Activated naive CD8-positive, alpha-beta T cell treated with anti-CD3 and anti-CD28 coated beads, Interleukin-2, amount 50 U/mL, for 24 hours (primary cell): ENCODE measurements around the gene IGFALS.

Experiments used
- ATAC-seq: fragments of 150-1000 bp; cut with Tn5 transposase; one replicate; pipeline ENCODE4 v1.10.0; 2021
- DNase-seq: peaks from one replicate; pipeline ENCODE4 v3.0.0; 2021
- H3K27ac Mint-ChIP-seq: one replicate; pipeline ENCODE4 v1.8.0; 2021; ENCODE audit warnings: mild to moderate bottlenecking, mixed read lengths
- H3K27me3 Mint-ChIP-seq: one replicate; pipeline ENCODE4 v1.8.0; 2021; ENCODE audit warnings: mixed read lengths
- H3K36me3 Mint-ChIP-seq: one replicate; pipeline ENCODE4 v1.8.0; 2021; ENCODE audit warnings: low read depth, mixed read lengths
- H3K4me1 Mint-ChIP-seq: one replicate; pipeline ENCODE4 v1.8.0; 2021; ENCODE audit warnings: mixed read lengths
- H3K4me3 Mint-ChIP-seq: one replicate; pipeline ENCODE4 v1.8.0; 2021; ENCODE audit warnings: mild to moderate bottlenecking, moderate library complexity, mixed read lengths
- H3K9me3 Mint-ChIP-seq: one replicate; pipeline ENCODE4 v1.8.0; 2021; ENCODE audit warnings: mixed read lengths

The IGFALS gene

GRCh38 chr16:1788095-1788707 is 5.3 kb downstream of the IGFALS start:
- Mint-ChIP-seq H3K36me3 (peaks cover 4% of the 10 kb centered on the region), H3K27ac (no peak overlapping the region), H3K27me3 (no peaks in the 10 kb centered on the region), H3K4me1 (peaks cover 14% of the 10 kb centered on the region), H3K4me3 (no peak overlapping the region), H3K9me3 (no peaks in the 10 kb centered on the region)
- ATAC-seq, result no peak
- no peak for DNase-seq

GRCh38 chr16:1787322-1788094 is 6.0 kb downstream of the IGFALS start:
- H3K9me3 Mint-ChIP-seq, result no peaks in the 10 kb centered on the region
- H3K4me1 Mint-ChIP-seq, result peaks cover 16% of the 10 kb centered on the region
- H3K36me3 Mint-ChIP-seq, result peaks cover 4% of the 10 kb centered on the region
- H3K27me3 Mint-ChIP-seq, result peaks cover 2% of the 10 kb centered on the region
- no peak for DNase-seq
- H3K4me3 Mint-ChIP-seq, result no peak overlapping the region
- no peak overlapping the region for H3K27ac Mint-ChIP-seq
- ATAC-seq, result no peak

GRCh38 chr16:1787056-1787321 is 6.5 kb downstream of the IGFALS start:
- Mint-ChIP-seq H3K9me3 (no peaks in the 10 kb centered on the region), H3K36me3 (peaks cover 4% of the 10 kb centered on the region), H3K27me3 (peaks cover 3% of the 10 kb centered on the region), H3K27ac (no peak overlapping the region), H3K4me1 (peaks cover 18% of the 10 kb centered on the region), H3K4me3 (no peak overlapping the region)
- no peak for DNase-seq
- no peak for ATAC-seq

- Mint-ChIP-seq H3K27me3 (peaks cover 3% of the 10 kb centered on the region), H3K36me3 (peaks cover 4% of the 10 kb centered on the region), H3K9me3 (no peaks in the 10 kb centered on the region), H3K27ac (no peak overlapping the region), H3K4me1 (peaks cover 22% of the 10 kb centered on the region), H3K4me3 (no peak overlapping the region)
- ATAC-seq, result no peak
- DNase-seq, result no peak
Observed at GRCh38 chr16:1786242-1787055, 7.1 kb downstream of the IGFALS start.

- Mint-ChIP-seq H3K4me1 (peaks cover 28% of the 10 kb centered on the region), H3K36me3 (peaks cover 4% of the 10 kb centered on the region), H3K9me3 (no peaks in the 10 kb centered on the region), H3K27ac (no peak overlapping the region), H3K4me3 (no peak overlapping the region), H3K27me3 (peaks cover 3% of the 10 kb centered on the region)
- DNase-seq, result no peak
- ATAC-seq, result no peak
Observed at GRCh38 chr16:1785846-1786170, 7.7 kb downstream of the IGFALS start.

- no peak overlapping the region for H3K27ac Mint-ChIP-seq
Observed at GRCh38 chr16:1784977-1785845, 8.3 kb downstream of the IGFALS start.

GRCh38 chr16:1782408-1783264 is 10.9 kb downstream of the IGFALS start, which contains the start of the genes NUBP2 and SPSB3:
Gene NUBP2, plus strand, starts transcription at chr16:1782960. Its CDS starts 61 bp downstream, at chr16:1783021.
Gene SPSB3, minus strand, starts transcription at chr16:1782571. Its CDS starts 1,088 bp downstream, at chr16:1781483.
- H3K27ac Mint-ChIP-seq, result peak within 1 kb of the TSS; percentile 87
- no peaks in the 10 kb centered on the region for H3K36me3 Mint-ChIP-seq
- peak within 1 kb of the TSS; percentile 94 for H3K4me3 Mint-ChIP-seq
- DNase-seq, result peak; percentile 98
- H3K27me3 Mint-ChIP-seq, result peaks cover 3% of the 10 kb centered on the region
- peaks cover 28% of the 10 kb centered on the region for H3K4me1 Mint-ChIP-seq
- peak; percentile 94 for ATAC-seq
- H3K9me3 Mint-ChIP-seq, result no peaks in the 10 kb centered on the region

More at GRCh38 chr16:1784977-1785845, 8.3 kb downstream of the IGFALS start:
- no peak for DNase-seq
- peak overlapping the region; percentile 36 for H3K4me3 Mint-ChIP-seq
- peaks cover 3% of the 10 kb centered on the region for H3K36me3 Mint-ChIP-seq
- H3K4me1 Mint-ChIP-seq, result peaks cover 28% of the 10 kb centered on the region
- H3K27me3 Mint-ChIP-seq, result peaks cover 3% of the 10 kb centered on the region
- H3K9me3 Mint-ChIP-seq, result no peaks in the 10 kb centered on the region
- no peak for ATAC-seq

- Mint-ChIP-seq H3K9me3 (no peaks in the 10 kb centered on the region), H3K27ac (peak overlapping the region; percentile 73), H3K27me3 (peaks cover 3% of the 10 kb centered on the region), H3K36me3 (no peaks in the 10 kb centered on the region), H3K4me1 (peaks cover 28% of the 10 kb centered on the region), H3K4me3 (peak overlapping the region; percentile 94)
- ATAC-seq (no peak), DNase-seq (peak; percentile 39)
Observed at GRCh38 chr16:1781758-1782407, 11.6 kb downstream of the IGFALS start.

GRCh38 chr16:1781254-1781653 is 12.3 kb downstream of the IGFALS start:
- Mint-ChIP-seq H3K27ac (no peak overlapping the region), H3K36me3 (no peaks in the 10 kb centered on the region), H3K4me3 (peak overlapping the region; percentile 79), H3K27me3 (peaks cover 3% of the 10 kb centered on the region), H3K4me1 (peaks cover 28% of the 10 kb centered on the region), H3K9me3 (no peaks in the 10 kb centered on the region)
- ATAC-seq, result no peak
- no peak for DNase-seq

GRCh38 chr16:1780677-1781072 is 12.8 kb downstream of the IGFALS start:
- Mint-ChIP-seq H3K4me3 (peak overlapping the region; percentile 79), H3K27me3 (peaks cover 3% of the 10 kb centered on the region), H3K27ac (no peak overlapping the region), H3K4me1 (peaks cover 28% of the 10 kb centered on the region), H3K36me3 (no peaks in the 10 kb centered on the region), H3K9me3 (no peaks in the 10 kb centered on the region)
- DNase-seq (no peak), ATAC-seq (no peak)

GRCh38 chr16:1779741-1780676 is 13.5 kb downstream of the IGFALS start:
- Mint-ChIP-seq H3K27ac (no peak overlapping the region), H3K27me3 (peaks cover 3% of the 10 kb centered on the region), H3K36me3 (no peaks in the 10 kb centered on the region), H3K4me3 (peak overlapping the region; percentile 79), H3K9me3 (no peaks in the 10 kb centered on the region), H3K4me1 (peaks cover 24% of the 10 kb centered on the region)
- ATAC-seq, result no peak
- DNase-seq, result no peak

- DNase-seq (no peak), ATAC-seq (no peak)
- no peak overlapping the region for H3K27ac Mint-ChIP-seq
- peaks cover 3% of the 10 kb centered on the region for H3K27me3 Mint-ChIP-seq
- peaks cover 26% of the 10 kb centered on the region for H3K4me1 Mint-ChIP-seq
- H3K4me3 Mint-ChIP-seq, result no peak overlapping the region
- no peaks in the 10 kb centered on the region for H3K9me3 Mint-ChIP-seq
- H3K36me3 Mint-ChIP-seq, result no peaks in the 10 kb centered on the region
Observed at GRCh38 chr16:1779234-1779701, 14.2 kb downstream of the IGFALS start.
